Measurements from ENCODE around the gene ADPRH.
A peak's percentile ranks its signal among the peaks of the same experiment; 100 is the strongest.

Gene ADPRH

GRCh38 chr3:119597548-119598288 is 18.4 kb downstream of the ADPRH start, which contains the start of gene PLA1A:
TSS of gene PLA1A (plus strand) at chr3:119597885. CDS start at chr3:119597914, 29 bp downstream.
- Mint-ChIP-seq H3K27ac (peak within 1 kb of the TSS; percentile 63), H3K4me3 (no peak within 1 kb of the TSS), H3K36me3 (ENCODE audit: low read depth) (no peaks in the 10 kb centered on the region), H3K4me1 (peaks cover 45% of the 10 kb centered on the region), H3K9me3 (no peaks in the 10 kb centered on the region), H3K27me3 (peaks cover 2% of the 10 kb centered on the region)
- DNase-seq (no peak), ATAC-seq (no peak)

GRCh38 chr3:119598410-119599098 is 19.3 kb downstream of the ADPRH start:
- Mint-ChIP-seq H3K4me3 (no peak overlapping the region), H3K36me3 (ENCODE audit: low read depth) (no peaks in the 10 kb centered on the region), H3K27me3 (no peaks in the 10 kb centered on the region), H3K27ac (peak overlapping the region; percentile 63), H3K4me1 (peaks cover 43% of the 10 kb centered on the region), H3K9me3 (no peaks in the 10 kb centered on the region)
- ATAC-seq: peak; percentile 26
- no peak for DNase-seq

GRCh38 chr3:119599558-119600174 is 20.4 kb downstream of the ADPRH start:
- H3K27me3 Mint-ChIP-seq: no peaks in the 10 kb centered on the region
- H3K4me1 Mint-ChIP-seq: peaks cover 46% of the 10 kb centered on the region
- no peak for ATAC-seq
- no peak for DNase-seq
- H3K9me3 Mint-ChIP-seq: no peaks in the 10 kb centered on the region
- no peak overlapping the region for H3K4me3 Mint-ChIP-seq
- peak overlapping the region; percentile 63 for H3K27ac Mint-ChIP-seq
- H3K36me3 Mint-ChIP-seq (ENCODE audit: low read depth): no peaks in the 10 kb centered on the region

- Mint-ChIP-seq H3K36me3 (ENCODE audit: low read depth) (no peaks in the 10 kb centered on the region), H3K27me3 (no peaks in the 10 kb centered on the region), H3K4me1 (peaks cover 51% of the 10 kb centered on the region), H3K4me3 (no peak overlapping the region), H3K9me3 (no peaks in the 10 kb centered on the region), H3K27ac (peak overlapping the region; percentile 41)
- peak; percentile 69 for ATAC-seq
- DNase-seq: peak; percentile 36
These were observed 21.4 kb downstream of the ADPRH start for GRCh38 chr3:119600732-119601131.

- ATAC-seq (peak; percentile 81), DNase-seq (peak; percentile 11)
- Mint-ChIP-seq H3K9me3 (no peaks in the 10 kb centered on the region), H3K4me3 (no peak overlapping the region), H3K36me3 (ENCODE audit: low read depth) (no peaks in the 10 kb centered on the region), H3K4me1 (peaks cover 51% of the 10 kb centered on the region), H3K27me3 (no peaks in the 10 kb centered on the region), H3K27ac (peak overlapping the region; percentile 41)
These were observed 21.9 kb downstream of the ADPRH start for GRCh38 chr3:119601154-119601553.

- Mint-ChIP-seq H3K9me3 (no peaks in the 10 kb centered on the region), H3K27ac (no peak overlapping the region), H3K27me3 (peaks cover 1% of the 10 kb centered on the region), H3K36me3 (ENCODE audit: low read depth) (no peaks in the 10 kb centered on the region), H3K4me1 (peaks cover 46% of the 10 kb centered on the region), H3K4me3 (no peak overlapping the region)
- ATAC-seq: no peak
- DNase-seq: no peak
These were observed 23.4 kb downstream of the ADPRH start for GRCh38 chr3:119602676-119603075.

- Mint-ChIP-seq H3K27ac (no peak overlapping the region), H3K27me3 (peaks cover 11% of the 10 kb centered on the region), H3K36me3 (ENCODE audit: low read depth) (no peaks in the 10 kb centered on the region), H3K9me3 (no peaks in the 10 kb centered on the region), H3K4me1 (peaks cover 26% of the 10 kb centered on the region), H3K4me3 (no peak overlapping the region)
- ATAC-seq (peak; percentile 74), DNase-seq (no peak)
These were observed 25.6 kb downstream of the ADPRH start for GRCh38 chr3:119604878-119605277.

GRCh38 chr3:119608405-119609000 is 29.2 kb downstream of the ADPRH start:
- Mint-ChIP-seq H3K27me3 (peaks cover 27% of the 10 kb centered on the region), H3K9me3 (no peaks in the 10 kb centered on the region), H3K36me3 (ENCODE audit: low read depth) (no peaks in the 10 kb centered on the region), H3K4me3 (no peak overlapping the region), H3K4me1 (peaks cover 8% of the 10 kb centered on the region), H3K27ac (no peak overlapping the region)
- ATAC-seq (no peak), DNase-seq (no peak)

GRCh38 chr3:119609301-119609700 is 30.0 kb downstream of the ADPRH start:
- peaks cover 27% of the 10 kb centered on the region for H3K27me3 Mint-ChIP-seq
- no peaks in the 10 kb centered on the region for H3K9me3 Mint-ChIP-seq
- no peak overlapping the region for H3K27ac Mint-ChIP-seq
- H3K36me3 Mint-ChIP-seq (ENCODE audit: low read depth): no peaks in the 10 kb centered on the region
- H3K4me3 Mint-ChIP-seq: no peak overlapping the region
- ATAC-seq: no peak
- H3K4me1 Mint-ChIP-seq: peaks cover 7% of the 10 kb centered on the region
- DNase-seq: no peak

- no peak for ATAC-seq
- Mint-ChIP-seq H3K27me3 (peaks cover 27% of the 10 kb centered on the region), H3K4me1 (no peaks in the 10 kb centered on the region), H3K36me3 (ENCODE audit: low read depth) (no peaks in the 10 kb centered on the region), H3K4me3 (no peak overlapping the region), H3K9me3 (no peaks in the 10 kb centered on the region), H3K27ac (no peak overlapping the region)
- no peak for DNase-seq
These were observed 32.4 kb downstream of the ADPRH start for GRCh38 chr3:119611664-119612063.

GRCh38 chr3:119613201-119613600 is 33.9 kb downstream of the ADPRH start:
- Mint-ChIP-seq H3K36me3 (ENCODE audit: low read depth) (no peaks in the 10 kb centered on the region), H3K4me1 (no peaks in the 10 kb centered on the region), H3K27me3 (peaks cover 27% of the 10 kb centered on the region), H3K9me3 (no peaks in the 10 kb centered on the region), H3K27ac (no peak overlapping the region), H3K4me3 (no peak overlapping the region)
- no peak for ATAC-seq
- DNase-seq: no peak

GRCh38 chr3:119613872-119614271 is 34.6 kb downstream of the ADPRH start:
- Mint-ChIP-seq H3K36me3 (ENCODE audit: low read depth) (no peaks in the 10 kb centered on the region), H3K27me3 (peaks cover 28% of the 10 kb centered on the region), H3K4me1 (no peaks in the 10 kb centered on the region), H3K27ac (no peak overlapping the region), H3K9me3 (no peaks in the 10 kb centered on the region), H3K4me3 (no peak overlapping the region)
- ATAC-seq (no peak), DNase-seq (no peak)

- no peaks in the 10 kb centered on the region for H3K9me3 Mint-ChIP-seq
- DNase-seq (no peak), ATAC-seq (no peak)
- peaks cover 17% of the 10 kb centered on the region for H3K27me3 Mint-ChIP-seq
- H3K36me3 Mint-ChIP-seq (ENCODE audit: low read depth): no peaks in the 10 kb centered on the region
- no peak overlapping the region for H3K4me3 Mint-ChIP-seq
- no peaks in the 10 kb centered on the region for H3K4me1 Mint-ChIP-seq
- no peak overlapping the region for H3K27ac Mint-ChIP-seq
These were observed 36.8 kb downstream of the ADPRH start for GRCh38 chr3:119616056-119616455.

- Mint-ChIP-seq H3K9me3 (no peaks in the 10 kb centered on the region), H3K27ac (no peak overlapping the region), H3K4me3 (no peak overlapping the region), H3K27me3 (peaks cover 8% of the 10 kb centered on the region), H3K36me3 (ENCODE audit: low read depth) (no peaks in the 10 kb centered on the region), H3K4me1 (no peaks in the 10 kb centered on the region)
- no peak for DNase-seq
- no peak for ATAC-seq
These were observed 39.8 kb downstream of the ADPRH start for GRCh38 chr3:119619094-119619493.
